HG03575 (cell line): ENCODE results near the gene SPATA7.
A peak's percentile ranks its signal among the peaks of the same experiment; 100 is the strongest.
"Not testable (repeated sequence)": the region's sequence is repeated elsewhere in the genome, so short reads cannot be mapped to it uniquely, and the experiment has no call there.

Experiments used
- ATAC-seq: cut with Tn5 transposase; IDR thresholded peaks from one replicate; pipeline ENCODE4 v1.9.1; 2021; ENCODE audit not compliant: unreplicated experiment, insufficient number of reproducible peaks, low FRiP score; ENCODE audit errors: extremely low read depth

SPATA7 gene

GRCh38 chr14:88385212-88386101 lies at the start of gene SPATA7:
SPATA7 (plus strand) TSS chr14:88385657; CDS start chr14:88385819, 162 bp downstream.
- ATAC-seq: peak; percentile 91

- no peak for ATAC-seq
Measured at GRCh38 chr14:88340357-88340756, 45.1 kb upstream of the SPATA7 start.

GRCh38 chr14:88342980-88343379 lies 42.5 kb upstream of the SPATA7 start:
- ATAC-seq: no peak

- no peak for ATAC-seq
Measured at GRCh38 chr14:88346048-88346639, 39.3 kb upstream of the SPATA7 start.

GRCh38 chr14:88348546-88348945 lies 36.9 kb upstream of the SPATA7 start:
- ATAC-seq: no peak

- ATAC-seq: no peak
Measured at GRCh38 chr14:88351966-88352691, 33.3 kb upstream of the SPATA7 start.

- no peak for ATAC-seq
Measured at GRCh38 chr14:88352698-88353097, 32.8 kb upstream of the SPATA7 start.

GRCh38 chr14:88354358-88354757 lies 31.1 kb upstream of the SPATA7 start:
- no peak for ATAC-seq

GRCh38 chr14:88359500-88359899 lies 26.0 kb upstream of the SPATA7 start:
- no peak for ATAC-seq

GRCh38 chr14:88363644-88364043 lies 21.8 kb upstream of the SPATA7 start:
- no peak for ATAC-seq

- ATAC-seq: no peak
Measured at GRCh38 chr14:88364710-88365413, 20.6 kb upstream of the SPATA7 start.

- ATAC-seq: no peak
Measured at GRCh38 chr14:88369496-88369895, 16.0 kb upstream of the SPATA7 start.

- ATAC-seq: no peak
Measured at GRCh38 chr14:88379706-88380343, 5.6 kb upstream of the SPATA7 start.

GRCh38 chr14:88380405-88380804 lies 5.1 kb upstream of the SPATA7 start:
- no peak for ATAC-seq

GRCh38 chr14:88381634-88382033 lies 3.8 kb upstream of the SPATA7 start:
- not testable (repeated sequence) for ATAC-seq

- ATAC-seq: no peak
Measured at GRCh38 chr14:88384718-88385117, 739 bp upstream of the SPATA7 start.

GRCh38 chr14:88386256-88386794 lies 868 bp downstream of the SPATA7 start:
- no peak for ATAC-seq

- ATAC-seq: no peak
Measured at GRCh38 chr14:88388741-88389282, 3.4 kb downstream of the SPATA7 start.
